Activated T-cell treated with anti-CD3 and anti-CD28 coated beads, Interleukin-2, amount 50 U/mL, for 72 hours (primary cell): Measurements from ENCODE around the gene ALLC. TPM values are rescaled to one million over a fixed set of nuclear protein-coding genes. Genes with fewer than 3 reads are reported as not detected.

Experiments
- ATAC-seq, 2 donors: fragments of 150-1000 bp; cut with Tn5 transposase; replicated peaks in 1 of 2; 2 replicates each; pipeline ENCODE4 v1.10.0; 2021; ENCODE audit warnings: moderate library complexity in 2 of 2, mild to moderate bottlenecking in 1 of 2
- DNase-seq, 2 donors: peaks; one replicate each; pipeline ENCODE4 v3.0.0; 2021 to 2022; ENCODE audit warnings: mixed read lengths in 1 of 2
- H3K27ac Mint-ChIP-seq: one replicate; pipeline ENCODE4 v1.8.0; 2022; ENCODE audit warnings: mild to moderate bottlenecking, moderate library complexity, mixed read lengths
- H3K27me3 Mint-ChIP-seq: one replicate; pipeline ENCODE4 v1.8.0; 2022; ENCODE audit warnings: low read depth, mixed read lengths
- H3K36me3 Mint-ChIP-seq, 2 donors: one replicate each; pipeline ENCODE4 v1.8.0; 2022; ENCODE audit warnings: mixed read lengths in 2 of 2, mild to moderate bottlenecking in 1 of 2; ENCODE audit not compliant: insufficient read depth in 2 of 2
- H3K4me1 Mint-ChIP-seq: one replicate; pipeline ENCODE4 v1.8.0; 2022; ENCODE audit warnings: low read depth, mixed read lengths
- H3K4me3 Mint-ChIP-seq, 2 donors: one replicate each; pipeline ENCODE4 v1.8.0; 2022; ENCODE audit warnings: mild to moderate bottlenecking in 2 of 2, mixed read lengths in 2 of 2, moderate library complexity in 2 of 2
- H3K9me3 Mint-ChIP-seq, 2 donors: one replicate each; pipeline ENCODE4 v1.8.0; 2022; ENCODE audit warnings: mixed read lengths in 2 of 2
- total RNA-seq, 2 donors: library from RNA; stranded (reverse); gene quantifications; one replicate each; pipeline ENCODE4 v1.2.3, GENCODE V29; 2022

Gene ALLC
- total RNA-seq, 2 donors from 2014 or later, result not detected

GRCh38 chr2:3670941-3671340, 12.9 kb downstream of the ALLC start:
- H3K9me3 Mint-ChIP-seq, result no peaks in the 10 kb centered on the region
- H3K4me1 Mint-ChIP-seq, result no peaks in the 10 kb centered on the region
- no peak for DNase-seq
- H3K36me3 Mint-ChIP-seq, result no peaks in the 10 kb centered on the region
- H3K27me3 Mint-ChIP-seq, result peaks cover 19% of the 10 kb centered on the region
- no peak for ATAC-seq
- H3K4me3 Mint-ChIP-seq, result no peak overlapping the region
- no peak overlapping the region for H3K27ac Mint-ChIP-seq

GRCh38 chr2:3672861-3673678, 15.1 kb downstream of the ALLC start:
- H3K36me3 Mint-ChIP-seq, result no peaks in the 10 kb centered on the region

GRCh38 chr2:3674066-3674845, 16.3 kb downstream of the ALLC start:
- Mint-ChIP-seq H3K9me3 (no peaks in the 10 kb centered on the region), H3K4me1 (no peaks in the 10 kb centered on the region), H3K27ac (no peak overlapping the region), H3K36me3 (no peaks in the 10 kb centered on the region), H3K4me3 (no peak overlapping the region), H3K27me3 (peaks cover 17% of the 10 kb centered on the region)
- DNase-seq, result no peak
- no peak for ATAC-seq

More at GRCh38 chr2:3672861-3673678, 15.1 kb downstream of the ALLC start:
- no peak for DNase-seq
- Mint-ChIP-seq H3K4me1 (no peaks in the 10 kb centered on the region), H3K4me3 (no peak overlapping the region), H3K9me3 (no peaks in the 10 kb centered on the region), H3K27ac (no peak overlapping the region), H3K27me3 (peaks cover 17% of the 10 kb centered on the region)
- ATAC-seq, result no peak

- peaks cover 17% of the 10 kb centered on the region for H3K27me3 Mint-ChIP-seq
- ATAC-seq (no peak), DNase-seq (no peak)
- no peak overlapping the region for H3K4me3 Mint-ChIP-seq
- no peak overlapping the region for H3K27ac Mint-ChIP-seq
- no peaks in the 10 kb centered on the region for H3K4me1 Mint-ChIP-seq
- H3K9me3 Mint-ChIP-seq, result no peaks in the 10 kb centered on the region
- no peaks in the 10 kb centered on the region for H3K36me3 Mint-ChIP-seq
Observed at GRCh38 chr2:3675687-3676086, 17.7 kb downstream of the ALLC start.

- DNase-seq (no peak), ATAC-seq (no peak)
- Mint-ChIP-seq H3K4me3 (no peak overlapping the region), H3K4me1 (no peaks in the 10 kb centered on the region), H3K9me3 (no peaks in the 10 kb centered on the region), H3K27ac (no peak overlapping the region), H3K36me3 (no peaks in the 10 kb centered on the region), H3K27me3 (peaks cover 17% of the 10 kb centered on the region)
Observed at GRCh38 chr2:3677436-3677835, 19.4 kb downstream of the ALLC start.

GRCh38 chr2:3678212-3678611, 20.2 kb downstream of the ALLC start:
- ATAC-seq, result no peak
- no peak for DNase-seq
- H3K27ac Mint-ChIP-seq, result no peak overlapping the region
- H3K36me3 Mint-ChIP-seq, result no peaks in the 10 kb centered on the region
- peaks cover 17% of the 10 kb centered on the region for H3K27me3 Mint-ChIP-seq
- no peaks in the 10 kb centered on the region for H3K9me3 Mint-ChIP-seq
- no peaks in the 10 kb centered on the region for H3K4me1 Mint-ChIP-seq
- H3K4me3 Mint-ChIP-seq, result no peak overlapping the region

- DNase-seq, result no peak
- no peaks in the 10 kb centered on the region for H3K4me1 Mint-ChIP-seq
- H3K27ac Mint-ChIP-seq, result no peak overlapping the region
- H3K36me3 Mint-ChIP-seq, result no peaks in the 10 kb centered on the region
- H3K9me3 Mint-ChIP-seq, result no peaks in the 10 kb centered on the region
- H3K27me3 Mint-ChIP-seq, result peaks cover 16% of the 10 kb centered on the region
- ATAC-seq, result no peak
- H3K4me3 Mint-ChIP-seq, result no peak overlapping the region
Observed at GRCh38 chr2:3679180-3679579, 21.2 kb downstream of the ALLC start.

- Mint-ChIP-seq H3K36me3 (no peaks in the 10 kb centered on the region), H3K27me3 (peaks cover 10% of the 10 kb centered on the region), H3K4me1 (no peaks in the 10 kb centered on the region), H3K4me3 (no peak overlapping the region), H3K27ac (no peak overlapping the region), H3K9me3 (no peaks in the 10 kb centered on the region)
- DNase-seq (no peak), ATAC-seq (no peak)
Observed at GRCh38 chr2:3679616-3680393, 21.8 kb downstream of the ALLC start.

- Mint-ChIP-seq H3K36me3 (no peaks in the 10 kb centered on the region), H3K9me3 (no peaks in the 10 kb centered on the region), H3K27ac (no peak overlapping the region), H3K27me3 (peaks cover 6% of the 10 kb centered on the region), H3K4me1 (no peaks in the 10 kb centered on the region), H3K4me3 (no peak overlapping the region)
- DNase-seq (no peak), ATAC-seq (no peak)
Observed at GRCh38 chr2:3680548-3681345, 22.7 kb downstream of the ALLC start.

- Mint-ChIP-seq H3K36me3 (no peaks in the 10 kb centered on the region), H3K4me3 (no peak overlapping the region), H3K4me1 (no peaks in the 10 kb centered on the region), H3K27me3 (peaks cover 6% of the 10 kb centered on the region), H3K9me3 (no peaks in the 10 kb centered on the region), H3K27ac (no peak overlapping the region)
- ATAC-seq, result no peak
- no peak for DNase-seq
Observed at GRCh38 chr2:3681625-3682024, 23.6 kb downstream of the ALLC start.

- Mint-ChIP-seq H3K36me3 (no peaks in the 10 kb centered on the region), H3K27me3 (peaks cover 13% of the 10 kb centered on the region), H3K4me3 (no peak overlapping the region), H3K27ac (no peak overlapping the region), H3K9me3 (no peaks in the 10 kb centered on the region), H3K4me1 (no peaks in the 10 kb centered on the region)
- no peak for ATAC-seq
- no peak for DNase-seq
Observed at GRCh38 chr2:3682811-3683210, 24.8 kb downstream of the ALLC start.

GRCh38 chr2:3683748-3684454, 25.9 kb downstream of the ALLC start:
- H3K4me3 Mint-ChIP-seq, result no peak overlapping the region
- peaks cover 11% of the 10 kb centered on the region for H3K27me3 Mint-ChIP-seq
- H3K36me3 Mint-ChIP-seq, result no peaks in the 10 kb centered on the region
- no peak for DNase-seq
- no peak for ATAC-seq
- no peaks in the 10 kb centered on the region for H3K9me3 Mint-ChIP-seq
- H3K4me1 Mint-ChIP-seq, result no peaks in the 10 kb centered on the region
- H3K27ac Mint-ChIP-seq, result no peak overlapping the region
